Neural progenitor cell (in vitro differentiated cells): ENCODE results near the gene RBFOX1. TPM values are rescaled to one million over a fixed set of nuclear protein-coding genes. Genes with fewer than 3 reads are reported as not detected.

ENCODE experiments used
- DNase-seq: peaks from one replicate; pipeline ENCODE4 v3.0.0-alpha.2; 2016; ENCODE audit warnings: low spot score
- H2AFZ ChIP-seq: fragments of 200-600 bp; sonication (generic); replicated peaks from 2 replicates; pipeline ENCODE4 v1.6.1; 2016; ENCODE audit warnings: antibody characterized with exemption
- H3F3A ChIP-seq: fragments of 200-600 bp; sonication (generic); 2 replicates; pipeline ENCODE4 v1.6.1; 2016; ENCODE audit warnings: antibody characterized with exemption, low read depth
- H3K27ac ChIP-seq: fragments of 200-600 bp; sonication (generic); 2 replicates; pipeline ENCODE4 v1.5.1; 2016; ENCODE audit warnings: mild to moderate bottlenecking
- H3K27me3 ChIP-seq: fragments of 200-600 bp; sonication (generic); 2 replicates; pipeline ENCODE4 v1.6.1; 2016; ENCODE audit warnings: mild to moderate bottlenecking, moderate library complexity
- H3K36me3 ChIP-seq: fragments of 200-600 bp; sonication (generic); 2 replicates; pipeline ENCODE4 v1.5.1; 2016
- H3K4me1 ChIP-seq: fragments of 200-600 bp; sonication (generic); 2 replicates; pipeline ENCODE4 v1.6.1; 2016; ENCODE audit warnings: mixed run types
- H3K4me2 ChIP-seq: fragments of 200-600 bp; sonication (generic); 2 replicates; pipeline ENCODE4 v1.6.1; 2016
- H3K4me3 ChIP-seq: fragments of 200-600 bp; sonication (generic); 2 replicates; pipeline ENCODE4 v1.5.1; 2016
- H3K79me2 ChIP-seq: fragments of 200-600 bp; sonication (generic); 2 replicates; pipeline ENCODE4 v1.6.1; 2016; ENCODE audit warnings: low read depth
- H3K9ac ChIP-seq: fragments of 200-600 bp; sonication (generic); 2 replicates; pipeline ENCODE4 v1.6.1; 2016
- H3K9me3 ChIP-seq: fragments of 200-600 bp; sonication (generic); 2 replicates; pipeline ENCODE4 v1.5.1; 2016; ENCODE audit warnings: low read depth
- H4K20me1 ChIP-seq: fragments of 200-600 bp; sonication (generic); 2 replicates; pipeline ENCODE4 v1.6.1; 2016; ENCODE audit warnings: low read depth
- H3K27ac Mint-ChIP-seq: 3 replicates; pipeline ENCODE4 v1.8.0; 2021; ENCODE audit warnings: mixed read lengths
- H3K27me3 Mint-ChIP-seq: 2 replicates; pipeline ENCODE4 v1.8.0; 2022; ENCODE audit warnings: low read depth, mild to moderate bottlenecking, inconsistent platforms, moderate library complexity, mixed read lengths; ENCODE audit not compliant: insufficient read depth
- H3K36me3 Mint-ChIP-seq: 3 replicates; pipeline ENCODE4 v1.8.0; 2021; ENCODE audit warnings: mixed read lengths
- H3K4me1 Mint-ChIP-seq: 3 replicates; pipeline ENCODE4 v1.8.0; 2021; ENCODE audit warnings: mixed read lengths
- H3K4me3 Mint-ChIP-seq: 3 replicates; pipeline ENCODE4 v1.8.0; 2021; ENCODE audit warnings: mild to moderate bottlenecking, moderate library complexity, mixed read lengths
- H3K9me3 Mint-ChIP-seq: 3 replicates; pipeline ENCODE4 v1.8.0; 2020; ENCODE audit warnings: mixed read lengths
- CTCF ChIP-seq: fragments of 200-600 bp; sonication (generic); IDR thresholded peaks from 2 replicates; pipeline ENCODE4 v1.5.1; 2017; ENCODE audit warnings: antibody characterized with exemption, mild to moderate bottlenecking
- EZH2 ChIP-seq: fragments of 200-600 bp; sonication (generic); IDR thresholded peaks from 2 replicates; pipeline ENCODE4 v1.6.1; 2017; ENCODE audit warnings: antibody characterized with exemption, mild to moderate bottlenecking, moderate library complexity
- EZH2phosphoT487 ChIP-seq: fragments of 200-600 bp; sonication (generic); IDR thresholded peaks from 2 replicates; pipeline ENCODE4 v1.6.1; 2017; ENCODE audit warnings: antibody characterized with exemption
- total RNA-seq: library from RNA; depleted of rRNA; stranded (reverse); fragments of >200 nt; gene quantifications from 2 replicates; pipeline ENCODE4 v1.2.3, GENCODE V29; 2015; ENCODE audit warnings: low replicate concordance

Gene RBFOX1
- total RNA-seq, 1 donor from 2014 or later = 1.2 TPM

GRCh38 chr16:7339700-7340099, 7.1 kb downstream of the RBFOX1 start:
- no peaks in the 10 kb centered on the region for H3K9me3 Mint-ChIP-seq

GRCh38 chr16:7340938-7341337, 8.3 kb downstream of the RBFOX1 start:
- H3K9me3 ChIP-seq = no peaks in the 10 kb centered on the region
- H3K4me2 ChIP-seq = no peak overlapping the region
- no peaks in the 10 kb centered on the region for H3K27me3 ChIP-seq
- no peaks in the 10 kb centered on the region for H3K36me3 Mint-ChIP-seq
- no peaks in the 10 kb centered on the region for H3K4me1 ChIP-seq
- H3K36me3 ChIP-seq = no peaks in the 10 kb centered on the region
- peaks cover 4% of the 10 kb centered on the region for H3K27me3 Mint-ChIP-seq
- H3K79me2 ChIP-seq = no peaks in the 10 kb centered on the region
- no peak overlapping the region for H3K4me3 Mint-ChIP-seq
- TF ChIP-seq CTCF = no peak
- DNase-seq = no peak
- H3K4me3 ChIP-seq = no peak overlapping the region
- no peaks in the 10 kb centered on the region for H4K20me1 ChIP-seq
- H3K4me1 Mint-ChIP-seq = peaks cover 7% of the 10 kb centered on the region
- H3K9me3 Mint-ChIP-seq = no peaks in the 10 kb centered on the region
- H3K9ac ChIP-seq = no peak overlapping the region
- no peak overlapping the region for H3K27ac Mint-ChIP-seq
- no peak overlapping the region for H2AFZ ChIP-seq
- no peaks in the 10 kb centered on the region for H3F3A ChIP-seq
- H3K27ac ChIP-seq = no peak overlapping the region

More at GRCh38 chr16:7339700-7340099, 7.1 kb downstream of the RBFOX1 start:
- H3K36me3 ChIP-seq = no peaks in the 10 kb centered on the region
- peaks cover 4% of the 10 kb centered on the region for H3K27me3 Mint-ChIP-seq
- no peak overlapping the region for H3K27ac Mint-ChIP-seq
- no peak overlapping the region for H3K9ac ChIP-seq
- no peak overlapping the region for H2AFZ ChIP-seq
- H3K4me1 ChIP-seq = no peaks in the 10 kb centered on the region
- no peaks in the 10 kb centered on the region for H3K9me3 ChIP-seq
- no peaks in the 10 kb centered on the region for H4K20me1 ChIP-seq
- H3K4me3 ChIP-seq = no peak overlapping the region
- no peaks in the 10 kb centered on the region for H3K27me3 ChIP-seq
- H3K36me3 Mint-ChIP-seq = no peaks in the 10 kb centered on the region
- no peak for DNase-seq
- peaks cover under 1% of the 10 kb centered on the region for H3K4me1 Mint-ChIP-seq
- H3K4me3 Mint-ChIP-seq = no peak overlapping the region
- no peaks in the 10 kb centered on the region for H3F3A ChIP-seq
- no peak overlapping the region for H3K4me2 ChIP-seq
- no peak for TF ChIP-seq EZH2phosphoT487
- TF ChIP-seq CTCF = no peak
- no peak for TF ChIP-seq EZH2
- no peak overlapping the region for H3K27ac ChIP-seq
- no peaks in the 10 kb centered on the region for H3K79me2 ChIP-seq

GRCh38 chr16:7342598-7342997, 10.0 kb downstream of the RBFOX1 start:
- Histone ChIP-seq H3F3A (no peaks in the 10 kb centered on the region), H3K4me1 (no peaks in the 10 kb centered on the region), H3K9ac (no peak overlapping the region), H4K20me1 (no peaks in the 10 kb centered on the region), H3K9me3 (no peaks in the 10 kb centered on the region), H3K79me2 (no peaks in the 10 kb centered on the region), H3K27me3 (no peaks in the 10 kb centered on the region), H3K27ac (no peak overlapping the region), H3K4me2 (no peak overlapping the region), H3K4me3 (no peak overlapping the region), H2AFZ (no peak overlapping the region), H3K36me3 (no peaks in the 10 kb centered on the region)
- Mint-ChIP-seq H3K9me3 (no peaks in the 10 kb centered on the region), H3K4me3 (no peak overlapping the region), H3K36me3 (no peaks in the 10 kb centered on the region), H3K27me3 (peaks cover 4% of the 10 kb centered on the region), H3K27ac (no peak overlapping the region), H3K4me1 (peaks cover 7% of the 10 kb centered on the region)
- no peak for DNase-seq
- TF ChIP-seq EZH2phosphoT487 = no peak
- TF ChIP-seq EZH2 = no peak
- no peak for TF ChIP-seq CTCF

GRCh38 chr16:7343243-7343642, 10.6 kb downstream of the RBFOX1 start:
- no peak overlapping the region for H3K27ac Mint-ChIP-seq

More at GRCh38 chr16:7343243-7343642, 10.6 kb downstream of the RBFOX1 start:
- no peaks in the 10 kb centered on the region for H3K9me3 ChIP-seq
- no peak overlapping the region for H3K27ac ChIP-seq
- H3K4me1 Mint-ChIP-seq = peaks cover 7% of the 10 kb centered on the region
- H3K79me2 ChIP-seq = no peaks in the 10 kb centered on the region
- no peak overlapping the region for H3K4me2 ChIP-seq
- H3K9me3 Mint-ChIP-seq = no peaks in the 10 kb centered on the region
- H3F3A ChIP-seq = no peaks in the 10 kb centered on the region
- H3K27me3 Mint-ChIP-seq = peaks cover 4% of the 10 kb centered on the region
- H3K4me3 ChIP-seq = no peak overlapping the region
- H2AFZ ChIP-seq = no peak overlapping the region
- H3K36me3 ChIP-seq = no peaks in the 10 kb centered on the region
- no peak for TF ChIP-seq EZH2phosphoT487
- no peak for TF ChIP-seq EZH2
- TF ChIP-seq CTCF = no peak
- H4K20me1 ChIP-seq = no peaks in the 10 kb centered on the region
- no peak for DNase-seq
- H3K36me3 Mint-ChIP-seq = no peaks in the 10 kb centered on the region
- H3K4me1 ChIP-seq = no peaks in the 10 kb centered on the region
- no peak overlapping the region for H3K9ac ChIP-seq
- no peak overlapping the region for H3K4me3 Mint-ChIP-seq
- no peaks in the 10 kb centered on the region for H3K27me3 ChIP-seq
